Neuronal stem cell (in vitro differentiated cells): ENCODE measurements around the gene CEBPE.
A peak's percentile ranks its signal among the peaks of the same experiment; 100 is the strongest.

ENCODE experiments used
- DNase-seq: peaks from one replicate; pipeline ENCODE4 v3.0.0-alpha.2; 2013; ENCODE audit warnings: low spot score
- H2AFZ ChIP-seq: one replicate; pipeline ENCODE4 v1.6.1; 2013; ENCODE audit warnings: mild to moderate bottlenecking, low read length, inconsistent platforms
- H2AK5ac ChIP-seq: 2 replicates; pipeline ENCODE4 v1.6.1; 2013; ENCODE audit warnings: low read depth, mild to moderate bottlenecking, inconsistent platforms, low read length, moderate library complexity, mixed read lengths
- H2BK120ac ChIP-seq: 2 replicates; pipeline ENCODE4 v1.6.1; 2013; ENCODE audit warnings: low read depth, mild to moderate bottlenecking, inconsistent platforms, low read length, moderate library complexity, mixed read lengths
- H2BK12ac ChIP-seq: one replicate; pipeline ENCODE4 v1.6.1; 2013; ENCODE audit warnings: low read length, inconsistent platforms
- H2BK15ac ChIP-seq: 2 replicates; pipeline ENCODE4 v1.6.1; 2013; ENCODE audit warnings: mild to moderate bottlenecking, low read length, inconsistent platforms, mixed read lengths
- H2BK5ac ChIP-seq: one replicate; pipeline ENCODE4 v1.6.1; 2013; ENCODE audit warnings: inconsistent platforms, mild to moderate bottlenecking, low read length, moderate library complexity
- H3K14ac ChIP-seq: one replicate; pipeline ENCODE4 v1.6.1; 2013; ENCODE audit warnings: low read length, inconsistent platforms
- H3K18ac ChIP-seq: 2 replicates; pipeline ENCODE4 v1.6.1; 2013; ENCODE audit warnings: low read length, inconsistent platforms
- H3K23ac ChIP-seq: 2 replicates; pipeline ENCODE4 v1.6.1; 2013; ENCODE audit warnings: low read depth, mild to moderate bottlenecking, mixed read lengths, low read length, inconsistent platforms; ENCODE audit not compliant: poor library complexity
- H3K27ac ChIP-seq: replicated peaks from 3 replicates; pipeline ENCODE4 v1.5.1; 2013; ENCODE audit warnings: low read length, inconsistent platforms
- H3K27me3 ChIP-seq, 3 experiments: 2 replicates each; pipeline ENCODE4 v1.6.1; 2013; ENCODE audit warnings: low read length in 3 of 3, mild to moderate bottlenecking in 2 of 3, inconsistent platforms in 1 of 3, low read depth in 1 of 3, mixed read lengths in 1 of 3, moderate library complexity in 1 of 3; ENCODE audit not compliant: control insufficient read depth in 3 of 3, insufficient read depth in 3 of 3
- H3K36me3 ChIP-seq, 2 donors: replicated peaks in 1 of 2; 2 replicates each; pipeline ENCODE4 v1.6.1; 2013; ENCODE audit warnings: low read length in 2 of 2; ENCODE audit not compliant: control insufficient read depth in 2 of 2, insufficient read depth in 2 of 2
- H3K4ac ChIP-seq: 2 replicates; pipeline ENCODE4 v1.6.1; 2013; ENCODE audit warnings: inconsistent platforms, mild to moderate bottlenecking, low read length, moderate library complexity
- H3K4me1 ChIP-seq, 2 donors: 1 replicate in 1 of 2; 2 replicates in 1 of 2; pipeline ENCODE4 v1.6.1; 2013; ENCODE audit warnings: low read length in 2 of 2, low read depth in 1 of 2; ENCODE audit not compliant: control insufficient read depth in 2 of 2, insufficient read depth in 1 of 2
- H3K4me2 ChIP-seq: one replicate; pipeline ENCODE4 v1.6.1; 2013; ENCODE audit warnings: mild to moderate bottlenecking, low read length, inconsistent platforms; ENCODE audit not compliant: insufficient read depth, poor library complexity, severe bottlenecking
- H3K4me3 ChIP-seq, 2 donors: 2 replicates each; pipeline ENCODE4 v1.5.1; 2013; ENCODE audit warnings: low read length in 2 of 2, mild to moderate bottlenecking in 2 of 2, inconsistent platforms in 1 of 2, moderate library complexity in 1 of 2
- H3K79me1 ChIP-seq: one replicate; pipeline ENCODE4 v1.6.1; 2013; ENCODE audit warnings: low read depth, mild to moderate bottlenecking, inconsistent platforms, low read length, moderate library complexity
- H3K9ac ChIP-seq: one replicate; pipeline ENCODE4 v1.6.1; 2013; ENCODE audit warnings: mild to moderate bottlenecking, low read depth, low read length, inconsistent platforms; ENCODE audit not compliant: poor library complexity
- H3K9me3 ChIP-seq, 2 donors: replicated peaks in 1 of 2; 2 replicates each; pipeline versions ENCODE3 to v1.6.1; 2013; ENCODE audit warnings: low read length in 2 of 2, mild to moderate bottlenecking in 2 of 2, inconsistent platforms in 1 of 2, low read depth in 1 of 2, mixed read lengths in 1 of 2, moderate library complexity in 1 of 2; ENCODE audit not compliant: control insufficient read depth in 2 of 2, insufficient read depth in 1 of 2
- H4K8ac ChIP-seq: one replicate; pipeline ENCODE4 v1.6.1; 2013; ENCODE audit warnings: low read depth, mild to moderate bottlenecking, inconsistent platforms, low read length, moderate library complexity
- H4K91ac ChIP-seq: one replicate; pipeline ENCODE4 v1.6.1; 2013; ENCODE audit warnings: low read length, low read depth, mild to moderate bottlenecking, inconsistent platforms; ENCODE audit not compliant: poor library complexity
- WGBS, 2 donors: extraction: QIAGEN DNeasy Blood & Tissue Kit; methylation state at CpG; one replicate each; pipeline ENCODE4 v1.1.7; 2013; ENCODE audit warnings: missing lambda C conversion rate in 2 of 2, mixed read lengths in 1 of 2; ENCODE audit not compliant: insufficient read length in 2 of 2, insufficient replicate concordance in 1 of 2; ENCODE audit errors: extremely low coverage in 2 of 2; 5-methylcytosine and 5-hydroxymethylcytosine counted together

CEBPE gene

GRCh38 chr14:23132970-23133369, 13.9 kb upstream of the CEBPE start:
- Histone ChIP-seq H2AFZ (no peak overlapping the region), H3K4me1 (no peaks in the 10 kb centered on the region), H4K8ac (no peak overlapping the region), H2BK12ac (no peak overlapping the region), H3K4me2 (no peak overlapping the region), H3K4me3 (no peak overlapping the region), H3K18ac (no peak overlapping the region), H3K9ac (no peak overlapping the region), H3K23ac (no peak overlapping the region), H3K4ac (no peak overlapping the region), H2AK5ac (no peak overlapping the region), H2BK5ac (no peak overlapping the region), H3K79me1 (no peaks in the 10 kb centered on the region), H2BK15ac (no peak overlapping the region), H3K27me3 (no peaks in the 10 kb centered on the region), H3K36me3 (peaks cover 0 to 19% of the 10 kb centered on the region in 2 donors), H4K91ac (no peak overlapping the region), H2BK120ac (no peak overlapping the region), H3K27ac (no peak overlapping the region), H3K14ac (no peak overlapping the region), H3K9me3 (peaks cover 0 to under 1% of the 10 kb centered on the region in 2 donors)
- WGBS, 2 donors: no CpG with 5 or more reads among the region's 8 CpGs
- DNase-seq: no peak

- no peak for DNase-seq
- Histone ChIP-seq H3K27me3 (no peaks in the 10 kb centered on the region), H4K91ac (no peak overlapping the region), H3K9ac (no peak overlapping the region), H3K23ac (no peak overlapping the region), H3K14ac (peak overlapping the region; percentile 12), H3K4me1 (no peaks in the 10 kb centered on the region), H3K36me3 (peaks cover 0 to 15% of the 10 kb centered on the region in 2 donors), H3K18ac (no peak overlapping the region), H3K4ac (no peak overlapping the region), H2AK5ac (no peak overlapping the region), H4K8ac (no peak overlapping the region), H3K9me3 (peaks cover 0 to 2% of the 10 kb centered on the region in 2 donors), H3K79me1 (no peaks in the 10 kb centered on the region), H2AFZ (no peak overlapping the region), H2BK5ac (no peak overlapping the region), H2BK15ac (no peak overlapping the region), H3K4me3 (no peak overlapping the region), H2BK120ac (no peak overlapping the region), H3K4me2 (no peak overlapping the region), H2BK12ac (no peak overlapping the region), H3K27ac (no peak overlapping the region)
- WGBS, 2 donors: no CpG with 5 or more reads among the region's 5 CpGs
Measured at GRCh38 chr14:23131482-23131881, 12.4 kb upstream of the CEBPE start.

DNA sequence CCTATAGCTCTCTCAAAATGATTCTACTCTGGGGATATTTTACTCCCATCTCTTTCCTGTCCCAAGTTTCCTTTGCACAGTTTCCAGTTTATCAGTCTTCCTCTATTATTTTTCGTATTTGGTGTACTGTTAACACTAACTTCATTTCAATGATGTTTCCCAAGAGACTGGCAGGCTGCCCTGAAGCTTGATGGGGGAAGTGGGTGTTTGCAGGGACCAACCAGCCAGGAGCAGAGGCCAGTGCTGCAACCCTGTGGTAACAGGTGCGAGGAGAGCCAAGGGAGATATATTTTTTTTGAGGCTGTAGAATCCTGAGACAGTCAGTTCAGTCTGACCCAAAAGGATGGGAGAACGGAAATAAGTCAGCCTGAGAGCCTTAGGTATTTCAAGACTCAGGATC, 11.8 kb upstream of the CEBPE start:
- no peak overlapping the region for H3K14ac ChIP-seq
- no peaks in the 10 kb centered on the region for H3K79me1 ChIP-seq
- peaks cover 0 to 11% of the 10 kb centered on the region in 2 donors for H3K36me3 ChIP-seq
- no peak for DNase-seq
- no peak overlapping the region for H2BK120ac ChIP-seq
- no peak overlapping the region for H3K23ac ChIP-seq
- H3K9me3 ChIP-seq: peaks cover 0 to 2% of the 10 kb centered on the region in 2 donors
- H4K91ac ChIP-seq: no peak overlapping the region
- H3K27me3 ChIP-seq: no peaks in the 10 kb centered on the region
- no peak overlapping the region for H2BK5ac ChIP-seq
- no peak overlapping the region for H2BK12ac ChIP-seq
- WGBS, 2 donors: no CpG with 5 or more reads among the region's 3 CpGs
- no peak overlapping the region for H2AFZ ChIP-seq
- no peak overlapping the region for H3K9ac ChIP-seq
- no peak overlapping the region for H3K4me2 ChIP-seq
- H3K4me3 ChIP-seq: no peak overlapping the region
- H4K8ac ChIP-seq: no peak overlapping the region
- no peak overlapping the region for H2AK5ac ChIP-seq
- no peaks in the 10 kb centered on the region for H3K4me1 ChIP-seq
- H2BK15ac ChIP-seq: no peak overlapping the region
- H3K18ac ChIP-seq: no peak overlapping the region
- no peak overlapping the region for H3K27ac ChIP-seq
- no peak overlapping the region for H3K4ac ChIP-seq

DNA sequence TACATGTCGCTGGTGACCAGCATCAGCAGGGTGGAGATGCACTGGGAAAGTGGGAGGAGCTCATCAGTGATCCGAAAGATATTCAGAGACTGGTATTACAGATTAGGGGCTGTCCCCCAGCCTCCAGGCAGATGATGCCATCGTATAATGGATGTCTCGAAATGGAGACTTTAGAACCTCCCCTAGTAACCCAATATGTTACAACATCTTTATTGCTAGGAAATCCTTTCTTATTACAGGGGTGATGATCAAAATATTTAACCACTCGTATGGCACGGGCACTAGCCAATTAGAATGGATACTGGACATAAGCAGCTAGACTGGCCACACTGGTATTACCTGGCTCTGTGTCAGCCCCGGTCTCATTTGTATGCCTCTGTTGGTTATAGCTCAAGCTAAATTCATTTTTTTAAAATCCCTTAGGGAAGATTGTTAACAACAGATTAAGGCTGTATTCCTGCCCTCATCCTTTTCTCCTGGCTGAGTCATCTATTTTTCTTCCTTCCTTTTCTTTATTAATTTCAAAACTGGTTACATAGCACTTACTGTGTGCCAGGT, 10.8 kb upstream of the CEBPE start:
- Histone ChIP-seq H2BK15ac (no peak overlapping the region), H2BK5ac (no peak overlapping the region), H2BK120ac (no peak overlapping the region), H2BK12ac (no peak overlapping the region), H3K23ac (no peak overlapping the region), H3K9me3 (peaks cover 0 to 2% of the 10 kb centered on the region in 2 donors), H3K36me3 (peaks cover 0 to 10% of the 10 kb centered on the region in 2 donors), H3K4me3 (no peak overlapping the region), H3K27me3 (no peaks in the 10 kb centered on the region), H3K18ac (no peak overlapping the region), H3K4ac (no peak overlapping the region), H4K91ac (no peak overlapping the region), H2AK5ac (no peak overlapping the region), H3K79me1 (no peaks in the 10 kb centered on the region), H2AFZ (no peak overlapping the region), H3K4me1 (no peaks in the 10 kb centered on the region), H3K27ac (no peak overlapping the region), H4K8ac (no peak overlapping the region), H3K14ac (no peak overlapping the region), H3K9ac (no peak overlapping the region), H3K4me2 (no peak overlapping the region)
- DNase-seq: no peak
- no CpG with 5 or more reads among the region's 7 CpGs for WGBS, 2 donors
